HG02885 (cell line): ENCODE data around the gene SKI.

ENCODE experiments used
- ATAC-seq: cut with Tn5 transposase; IDR thresholded peaks from one replicate; pipeline ENCODE4 v1.9.1; 2021; ENCODE audit warnings: mild to moderate bottlenecking; ENCODE audit not compliant: unreplicated experiment, poor library complexity

Gene SKI

GRCh38 chr1:2228157-2228594 lies at the start of gene SKI:
SKI (plus strand) TSS chr1:2228319; CDS start chr1:2228767, 448 bp downstream.
- ATAC-seq: no peak

- no peak for ATAC-seq
Measured at GRCh38 chr1:2178875-2179274, 49.2 kb upstream of the SKI start.

- ATAC-seq: no peak
Measured at GRCh38 chr1:2179283-2180013, 48.7 kb upstream of the SKI start.

- no peak for ATAC-seq
Measured at GRCh38 chr1:2180297-2181245, 47.5 kb upstream of the SKI start.

- ATAC-seq: no peak
Measured at GRCh38 chr1:2181271-2181670, 46.8 kb upstream of the SKI start.

- no peak for ATAC-seq
Measured at GRCh38 chr1:2181752-2182151, 46.4 kb upstream of the SKI start.

GRCh38 chr1:2182376-2182775 lies 45.7 kb upstream of the SKI start:
- ATAC-seq: no peak

GRCh38 chr1:2183937-2184334 lies 44.2 kb upstream of the SKI start:
- ATAC-seq: no peak

GRCh38 chr1:2184531-2184930 lies 43.6 kb upstream of the SKI start:
- ATAC-seq: no peak

- ATAC-seq: no peak
Measured at GRCh38 chr1:2184934-2185333, 43.2 kb upstream of the SKI start.

- ATAC-seq: no peak
Measured at GRCh38 chr1:2185880-2186855, 42.0 kb upstream of the SKI start.

GRCh38 chr1:2186901-2187300 lies 41.2 kb upstream of the SKI start:
- no peak for ATAC-seq

GRCh38 chr1:2187619-2188018 lies 40.5 kb upstream of the SKI start:
- ATAC-seq: no peak

GRCh38 chr1:2188336-2188735 lies 39.8 kb upstream of the SKI start:
- ATAC-seq: no peak

- peak; percentile 90 for ATAC-seq
Measured at GRCh38 chr1:2189459-2190425, 38.4 kb upstream of the SKI start.

GRCh38 chr1:2190491-2190976 lies 37.6 kb upstream of the SKI start:
- no peak for ATAC-seq

- no peak for ATAC-seq
Measured at GRCh38 chr1:2192031-2192995, 35.8 kb upstream of the SKI start.
